Measurements from ENCODE around the gene SH3BP4.

DNA sequence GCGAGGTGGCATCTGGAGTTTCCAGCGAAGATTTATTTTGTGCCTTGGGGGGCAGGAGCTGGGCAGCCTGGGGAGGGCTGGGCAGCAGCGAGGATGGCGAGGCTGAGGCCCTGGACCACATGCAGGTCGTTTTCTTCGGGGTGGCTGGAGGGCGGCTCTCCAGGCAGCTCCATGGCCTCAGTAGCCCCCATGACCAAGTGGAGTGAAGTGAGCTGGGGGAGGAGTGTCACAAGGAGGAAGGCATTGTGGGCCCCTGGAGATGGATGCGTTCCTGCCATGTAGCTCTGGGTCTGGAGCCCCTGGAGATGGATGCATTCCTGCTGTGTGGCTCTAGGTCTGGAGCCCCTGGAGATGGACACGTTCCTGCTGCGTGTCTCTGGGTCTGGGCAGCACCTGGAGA is 40.4 kb downstream of the SH3BP4 start:
- TF ChIP-seq, protein P1, sequence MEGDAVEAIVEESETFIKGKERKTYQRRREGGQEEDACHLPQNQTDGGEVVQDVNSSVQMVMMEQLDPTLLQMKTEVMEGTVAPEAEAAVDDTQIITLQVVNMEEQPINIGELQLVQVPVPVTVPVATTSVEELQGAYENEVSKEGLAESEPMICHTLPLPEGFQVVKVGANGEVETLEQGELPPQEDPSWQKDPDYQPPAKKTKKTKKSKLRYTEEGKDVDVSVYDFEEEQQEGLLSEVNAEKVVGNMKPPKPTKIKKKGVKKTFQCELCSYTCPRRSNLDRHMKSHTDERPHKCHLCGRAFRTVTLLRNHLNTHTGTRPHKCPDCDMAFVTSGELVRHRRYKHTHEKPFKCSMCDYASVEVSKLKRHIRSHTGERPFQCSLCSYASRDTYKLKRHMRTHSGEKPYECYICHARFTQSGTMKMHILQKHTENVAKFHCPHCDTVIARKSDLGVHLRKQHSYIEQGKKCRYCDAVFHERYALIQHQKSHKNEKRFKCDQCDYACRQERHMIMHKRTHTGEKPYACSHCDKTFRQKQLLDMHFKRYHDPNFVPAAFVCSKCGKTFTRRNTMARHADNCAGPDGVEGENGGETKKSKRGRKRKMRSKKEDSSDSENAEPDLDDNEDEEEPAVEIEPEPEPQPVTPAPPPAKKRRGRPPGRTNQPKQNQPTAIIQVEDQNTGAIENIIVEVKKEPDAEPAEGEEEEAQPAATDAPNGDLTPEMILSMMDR (IDR thresholded peaks at IDR 0.05), result no peak
- TF ChIP-seq POLR2AphosphoS5 (IDR thresholded peaks at IDR 0.05; ENCODE audit: insufficient read depth in 1 of 2, low read depth in 1 of 2) (no peak), POLR2A (IDR thresholded peaks at IDR 0.05) (no peak)

All from vagina (tissue), 2 donors.